Activated CD4-positive, alpha-beta memory T cell treated with anti-CD3 and anti-CD28 coated beads for 36 hours (primary cell): ENCODE results near the gene UROS. TPM values are rescaled to one million over a fixed set of nuclear protein-coding genes. Genes with fewer than 3 reads are reported as not detected.
A peak's percentile ranks its signal among the peaks of the same experiment; 100 is the strongest.

ENCODE experiments used
- CTCF ChIA-PET: fragments of 350-600 bp; sonication (Branson Sonifier 250); formaldehyde crosslinking; loops from one replicate; lab custom pipeline; 2021; ENCODE audit warnings: antibody characterized with exemption, inconsistent platforms; lab: Charles Lee
- POLR2A ChIA-PET: fragments of 350-600 bp; sonication (Branson Sonifier 250); formaldehyde crosslinking; loops from one replicate; lab custom pipeline; 2021; ENCODE audit warnings: antibody characterized with exemption; lab: Charles Lee
- DNase-seq: peaks from one replicate; pipeline ENCODE4 v3.0.0-alpha.2; 2020
- H3K27ac Mint-ChIP-seq: one replicate; pipeline ENCODE4 v1.8.0; 2021; ENCODE audit warnings: mixed read lengths
- H3K27me3 Mint-ChIP-seq: one replicate; pipeline ENCODE4 v1.8.0; 2021; ENCODE audit warnings: mixed read lengths
- H3K36me3 Mint-ChIP-seq: one replicate; pipeline ENCODE4 v1.8.0; 2021; ENCODE audit warnings: mixed read lengths
- H3K4me1 Mint-ChIP-seq: one replicate; pipeline ENCODE4 v1.8.0; 2021; ENCODE audit warnings: low read depth, mixed read lengths
- H3K4me3 Mint-ChIP-seq: one replicate; pipeline ENCODE4 v1.8.0; 2021; ENCODE audit warnings: mild to moderate bottlenecking, mixed read lengths
- H3K9me3 Mint-ChIP-seq: one replicate; pipeline ENCODE4 v1.8.0; 2021; ENCODE audit warnings: mixed read lengths
- intact Hi-C: fragments of 100-400 bp; cut with micrococcal nuclease; formaldehyde crosslinking; loops from one replicate; pipeline ENCODE4 v1.15.1; 2023
- total RNA-seq, 2 experiments: library from RNA; stranded (reverse); gene quantifications; one replicate each; pipeline ENCODE4 v1.2.3, GENCODE V29; 2021

Gene UROS
- 10 to 100 TPM; 35.0 to 38.3 TPM for total RNA-seq

GRCh38 chr10:125822878-125823662 lies at the start of gene UROS, which contains the start of gene BCCIP:
Gene UROS (minus strand): TSS chr10:125823258. CDS start chr10:125816499, 6,759 bp downstream.
Gene BCCIP (plus strand): TSS chr10:125823546. CDS start chr10:125823558, 12 bp downstream.
- ChIA-PET CTCF (no interaction called here), POLR2A (interaction anchor here (0.6 to 1.2 kb wide), 3 partner anchors 13 to 105 kb away, joined by 3 to 6 read pairs (median 3); partner anchors contain the start of gene EDRF1)
- peaks cover 11% of the 10 kb centered on the region for H3K36me3 Mint-ChIP-seq
- no peaks in the 10 kb centered on the region for H3K27me3 Mint-ChIP-seq
- peak; percentile 92 for DNase-seq
- peak within 1 kb of the TSS; percentile 73 for H3K4me3 Mint-ChIP-seq
- intact Hi-C loops, result loop anchor here (1.0 to 2.0 kb wide), 2 partner anchors 74 to 104 kb away; partner anchors contain the start of genes EDRF1 and FANK1
- H3K9me3 Mint-ChIP-seq, result no peaks in the 10 kb centered on the region
- peaks cover 23% of the 10 kb centered on the region for H3K4me1 Mint-ChIP-seq
- H3K27ac Mint-ChIP-seq, result no peak within 1 kb of the TSS

DNA sequence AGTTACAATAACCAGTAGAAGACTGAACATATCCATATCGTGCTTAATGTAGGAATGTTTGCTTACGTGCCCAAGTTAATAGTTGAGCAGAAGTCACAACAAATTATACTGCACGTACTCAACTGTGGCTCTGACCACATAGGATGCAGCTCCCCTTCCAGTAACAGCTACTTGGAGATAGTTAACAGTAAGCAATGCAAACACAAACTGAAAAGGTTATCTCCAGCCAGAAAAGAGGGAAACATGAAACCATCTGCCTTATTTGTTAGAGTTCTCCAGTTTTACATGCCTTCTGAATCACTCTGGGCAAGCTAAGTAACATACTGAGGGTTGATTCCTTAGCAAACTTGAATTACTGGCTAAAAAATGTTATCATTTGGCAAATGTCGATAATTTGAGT lies 48.3 kb upstream of the UROS start:
- Mint-ChIP-seq H3K36me3 (peaks cover 11% of the 10 kb centered on the region), H3K27ac (no peak overlapping the region), H3K27me3 (no peaks in the 10 kb centered on the region), H3K4me3 (no peak overlapping the region), H3K4me1 (peaks cover 2% of the 10 kb centered on the region), H3K9me3 (peaks cover 5% of the 10 kb centered on the region)
- intact Hi-C loops, result no loop called here
- POLR2A ChIA-PET, result no interaction called here
- CTCF ChIA-PET, result no interaction called here
- DNase-seq, result no peak

DNA sequence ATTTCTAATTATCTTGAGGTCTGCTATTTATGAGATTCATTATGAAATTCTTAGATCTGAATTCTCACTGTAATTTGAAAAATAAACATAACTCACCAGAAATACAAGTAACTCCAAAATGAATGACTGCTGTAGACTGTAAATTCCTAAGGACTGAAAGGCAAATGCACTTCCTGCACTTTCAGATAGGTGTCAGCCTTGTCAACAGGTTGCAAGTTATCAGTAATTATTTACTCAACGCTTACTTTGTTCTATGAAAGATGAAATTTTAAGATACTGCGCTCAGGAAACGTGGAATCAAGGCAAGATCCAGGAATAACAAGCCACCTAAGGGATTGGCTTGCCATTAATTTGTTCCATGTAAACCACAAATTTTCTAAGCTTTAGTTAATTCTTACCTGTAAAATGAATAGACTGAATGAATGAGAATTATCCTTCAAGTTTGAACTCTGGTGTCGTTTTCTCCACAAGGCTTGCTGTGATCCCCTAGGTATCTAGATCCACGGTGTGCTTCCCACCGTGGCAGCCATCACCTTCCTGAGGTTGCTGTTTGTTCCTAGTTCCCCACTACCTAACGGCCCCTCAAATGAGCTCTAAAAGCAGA lies 45.4 kb upstream of the UROS start:
- Mint-ChIP-seq H3K36me3 (no peaks in the 10 kb centered on the region), H3K9me3 (no peaks in the 10 kb centered on the region), H3K4me3 (no peak overlapping the region), H3K27ac (no peak overlapping the region), H3K4me1 (no peaks in the 10 kb centered on the region), H3K27me3 (no peaks in the 10 kb centered on the region)
- no peak for DNase-seq
- CTCF ChIA-PET, result interaction anchor here (0.7 to 1.1 kb wide), 5 partner anchors 11 to 636 kb away, joined by 3 to 6 read pairs (median 5); no protein-coding TSS in a partner anchor
- POLR2A ChIA-PET, result no interaction called here
- intact Hi-C loops, result loop anchor here (5.0 kb wide), 1 partner anchor 519 kb away; the partner anchor contains the start of gene ADAM12

DNA sequence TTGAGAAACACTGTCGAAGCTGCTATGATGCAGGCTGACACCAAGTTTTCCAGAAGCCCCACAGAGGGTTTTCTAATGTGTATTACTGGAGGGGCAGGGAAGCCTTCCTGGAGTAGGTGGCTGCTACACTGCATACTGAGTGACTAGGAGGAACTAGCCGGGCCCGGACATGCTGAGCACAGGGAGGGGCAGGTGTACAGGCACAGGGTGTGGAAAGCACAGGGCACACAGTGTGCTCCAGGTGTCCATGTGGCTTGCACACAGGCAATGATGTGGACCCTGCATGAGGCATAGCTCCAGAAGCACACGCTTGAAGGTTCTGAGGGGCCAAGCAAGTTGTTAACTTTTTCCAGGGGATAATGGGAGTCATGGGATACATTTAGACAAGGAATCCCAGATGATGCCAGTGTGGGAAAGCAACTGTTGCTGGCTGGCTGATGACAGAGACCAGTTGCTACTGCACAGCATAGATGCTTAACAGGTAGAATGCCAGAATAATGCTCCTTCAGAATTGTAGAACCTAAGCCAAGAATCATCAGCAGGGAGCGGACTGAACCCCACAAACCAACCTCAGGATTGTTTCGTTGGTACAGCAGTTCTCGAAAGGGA lies 43.5 kb upstream of the UROS start:
- H3K9me3 Mint-ChIP-seq, result no peaks in the 10 kb centered on the region
- intact Hi-C loops, result loop anchor here (5.0 kb wide), 1 partner anchor 521 kb away; the partner anchor contains the start of gene ADAM12

GRCh38 chr10:125865120-125865519 lies 42.1 kb upstream of the UROS start:
- no peaks in the 10 kb centered on the region for H3K9me3 Mint-ChIP-seq
- H3K27me3 Mint-ChIP-seq, result no peaks in the 10 kb centered on the region
- no peaks in the 10 kb centered on the region for H3K36me3 Mint-ChIP-seq
- CTCF ChIA-PET, result interaction anchor here (1.1 to 1.5 kb wide), 2 partner anchors 26 to 884 kb away, joined by 3 to 4 read pairs; no protein-coding TSS in a partner anchor
- DNase-seq, result no peak
- POLR2A ChIA-PET, result no interaction called here
- H3K4me3 Mint-ChIP-seq, result no peak overlapping the region
- no peaks in the 10 kb centered on the region for H3K4me1 Mint-ChIP-seq
- H3K27ac Mint-ChIP-seq, result no peak overlapping the region
- intact Hi-C loops, result loop anchor here (5.0 kb wide), 1 partner anchor 522 kb away; the partner anchor contains the start of gene ADAM12

More for the DNA sequence above, 43.5 kb upstream of the UROS start:
- Mint-ChIP-seq H3K4me3 (no peak overlapping the region), H3K27ac (no peak overlapping the region), H3K4me1 (no peaks in the 10 kb centered on the region), H3K27me3 (no peaks in the 10 kb centered on the region), H3K36me3 (no peaks in the 10 kb centered on the region)
- ChIA-PET POLR2A (no interaction called here), CTCF (interaction anchor here (1.5 kb wide), 1 partner anchor 883 kb away, joined by 4 read pairs; no protein-coding TSS in a partner anchor)
- DNase-seq, result no peak

GRCh38 chr10:125859128-125859817 lies 36.2 kb upstream of the UROS start:
- DNase-seq, result no peak
- Mint-ChIP-seq H3K27ac (no peak overlapping the region), H3K27me3 (no peaks in the 10 kb centered on the region), H3K36me3 (no peaks in the 10 kb centered on the region), H3K4me1 (no peaks in the 10 kb centered on the region), H3K4me3 (no peak overlapping the region), H3K9me3 (no peaks in the 10 kb centered on the region)
- ChIA-PET CTCF (no interaction called here), POLR2A (no interaction called here)
- intact Hi-C loops, result no loop called here

GRCh38 chr10:125857185-125857760 lies 34.2 kb upstream of the UROS start:
- ChIA-PET POLR2A (no interaction called here), CTCF (interaction anchor here (0.8 to 1.1 kb wide), 2 partner anchors 12 to 383 kb away, joined by 3 to 5 read pairs; no protein-coding TSS in a partner anchor)
- Mint-ChIP-seq H3K4me1 (no peaks in the 10 kb centered on the region), H3K27ac (no peak overlapping the region), H3K27me3 (no peaks in the 10 kb centered on the region), H3K36me3 (peaks cover 9% of the 10 kb centered on the region), H3K4me3 (no peak overlapping the region), H3K9me3 (no peaks in the 10 kb centered on the region)
- intact Hi-C loops, result no loop called here
- DNase-seq, result no peak

DNA sequence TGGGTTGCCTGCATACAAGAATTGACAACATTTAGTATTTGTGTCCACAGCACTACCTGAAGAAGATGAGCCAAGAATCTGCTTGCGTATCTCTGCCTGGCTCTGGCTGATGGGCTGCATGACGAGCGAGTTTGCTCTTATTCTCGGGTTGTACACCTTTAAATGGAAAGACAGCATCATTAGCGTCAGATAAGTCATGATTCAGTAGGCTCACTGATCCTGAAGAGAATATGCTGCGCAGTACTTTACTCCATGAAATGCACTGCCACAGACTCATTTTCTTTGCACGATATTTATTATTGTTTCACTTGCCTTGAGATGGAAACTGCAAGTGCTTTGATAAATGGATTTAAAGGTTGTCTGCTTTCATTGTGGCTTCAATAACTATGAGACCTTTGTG lies 29.4 kb upstream of the UROS start:
- ChIA-PET CTCF (no interaction called here), POLR2A (no interaction called here)
- DNase-seq, result no peak
- intact Hi-C loops, result no loop called here
- Mint-ChIP-seq H3K36me3 (peaks cover 21% of the 10 kb centered on the region), H3K4me1 (no peaks in the 10 kb centered on the region), H3K27me3 (no peaks in the 10 kb centered on the region), H3K27ac (no peak overlapping the region), H3K4me3 (no peak overlapping the region), H3K9me3 (no peaks in the 10 kb centered on the region)

- DNase-seq, result no peak
- Mint-ChIP-seq H3K36me3 (peaks cover 23% of the 10 kb centered on the region), H3K9me3 (no peaks in the 10 kb centered on the region), H3K27ac (no peak overlapping the region), H3K27me3 (no peaks in the 10 kb centered on the region), H3K4me3 (no peak overlapping the region), H3K4me1 (no peaks in the 10 kb centered on the region)
- POLR2A ChIA-PET, result no interaction called here
- intact Hi-C loops, result no loop called here
- CTCF ChIA-PET, result no interaction called here
These were observed 28.0 kb upstream of the UROS start for GRCh38 chr10:125850766-125851731.

DNA sequence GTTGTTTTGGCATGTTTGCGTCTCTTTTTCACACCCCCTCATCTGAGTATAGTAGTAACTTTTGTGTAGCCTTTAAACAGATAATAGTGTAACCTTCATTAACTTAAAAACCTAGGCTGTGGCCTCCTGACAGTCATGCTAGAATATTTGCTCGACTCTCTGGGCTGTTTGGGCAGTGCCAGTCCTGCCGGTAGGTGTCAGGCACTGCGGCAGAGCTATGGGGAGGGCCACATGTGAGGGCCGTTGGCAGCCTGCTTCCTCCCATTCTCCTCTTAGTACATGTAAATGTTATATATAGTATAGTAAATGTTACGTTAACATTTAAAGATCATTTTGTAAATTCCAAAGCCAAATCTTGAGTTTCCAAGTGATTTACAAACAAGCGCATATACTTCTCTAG lies 26.4 kb upstream of the UROS start:
- H3K4me3 Mint-ChIP-seq, result no peak overlapping the region
- no peak for DNase-seq
- CTCF ChIA-PET, result interaction anchor here (0.6 kb wide), 1 partner anchor 84 kb away, joined by 3 read pairs; no protein-coding TSS in a partner anchor
- POLR2A ChIA-PET, result interaction anchor here (0.6 kb wide), 1 partner anchor 1556 kb away, joined by 3 read pairs; no protein-coding TSS in a partner anchor
- H3K9me3 Mint-ChIP-seq, result no peaks in the 10 kb centered on the region
- H3K4me1 Mint-ChIP-seq, result no peaks in the 10 kb centered on the region
- no peaks in the 10 kb centered on the region for H3K27me3 Mint-ChIP-seq
- peaks cover 23% of the 10 kb centered on the region for H3K36me3 Mint-ChIP-seq
- no peak overlapping the region for H3K27ac Mint-ChIP-seq
- intact Hi-C loops, result no loop called here
